ENCODE data around the gene TAAR2.
"Not testable (repeated sequence)": the region's sequence is repeated elsewhere in the genome, so short reads cannot be mapped to it uniquely, and the experiment has no call there.

The TAAR2 gene, protein sequence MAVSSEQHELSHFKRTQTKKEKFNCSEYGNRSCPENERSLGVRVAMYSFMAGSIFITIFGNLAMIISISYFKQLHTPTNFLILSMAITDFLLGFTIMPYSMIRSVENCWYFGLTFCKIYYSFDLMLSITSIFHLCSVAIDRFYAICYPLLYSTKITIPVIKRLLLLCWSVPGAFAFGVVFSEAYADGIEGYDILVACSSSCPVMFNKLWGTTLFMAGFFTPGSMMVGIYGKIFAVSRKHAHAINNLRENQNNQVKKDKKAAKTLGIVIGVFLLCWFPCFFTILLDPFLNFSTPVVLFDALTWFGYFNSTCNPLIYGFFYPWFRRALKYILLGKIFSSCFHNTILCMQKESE

GRCh38 chr6:132624175-132624574, at the start of gene TAAR2:
TAAR2 (minus strand) TSS chr6:132624275; CDS start chr6:132624275, 0 bp downstream.
- in situ Hi-C loops (cut with HindIII; ENCODE audit: low sequenced_read_pairs), result no loop called here

DNA sequence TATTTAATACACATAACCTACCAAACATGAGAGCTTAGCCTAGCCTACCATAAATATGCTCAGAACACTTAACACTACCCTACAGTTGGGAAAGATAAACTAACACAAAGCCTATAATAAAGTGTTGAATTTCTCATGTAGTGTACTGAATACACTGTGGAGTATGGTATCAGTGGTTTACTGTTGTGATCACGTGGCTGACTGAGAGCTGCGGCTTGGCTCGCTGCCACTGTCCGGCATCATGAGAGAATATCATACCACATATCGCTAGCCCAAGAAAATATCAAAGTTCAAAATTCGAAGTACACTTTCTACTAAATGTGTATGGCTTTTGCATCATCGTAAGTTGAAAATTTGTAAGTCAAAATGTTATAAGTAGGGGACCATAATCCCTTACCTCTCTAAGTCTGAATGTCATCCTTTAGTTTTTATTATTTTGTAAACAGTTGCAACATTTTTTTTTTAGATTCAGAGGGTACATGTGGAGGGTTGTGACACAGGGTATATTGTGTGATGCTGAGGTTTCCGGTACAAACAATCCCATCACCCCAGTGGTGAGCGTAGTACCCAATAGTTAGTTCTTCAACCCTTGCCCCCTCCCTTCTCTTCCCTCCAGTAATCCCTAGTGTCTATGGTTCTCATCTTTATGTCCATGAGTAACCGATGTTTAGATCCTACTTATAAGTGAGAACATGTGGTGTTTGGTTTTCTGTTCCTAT, 49.5 kb upstream of the TAAR2 start:
- in situ Hi-C loops (cut with HindIII; ENCODE audit: low sequenced_read_pairs), result no loop called here

GRCh38 chr6:132671295-132671694, 47.2 kb upstream of the TAAR2 start:
- in situ Hi-C loops (cut with HindIII; ENCODE audit: low sequenced_read_pairs), result no loop called here

DNA sequence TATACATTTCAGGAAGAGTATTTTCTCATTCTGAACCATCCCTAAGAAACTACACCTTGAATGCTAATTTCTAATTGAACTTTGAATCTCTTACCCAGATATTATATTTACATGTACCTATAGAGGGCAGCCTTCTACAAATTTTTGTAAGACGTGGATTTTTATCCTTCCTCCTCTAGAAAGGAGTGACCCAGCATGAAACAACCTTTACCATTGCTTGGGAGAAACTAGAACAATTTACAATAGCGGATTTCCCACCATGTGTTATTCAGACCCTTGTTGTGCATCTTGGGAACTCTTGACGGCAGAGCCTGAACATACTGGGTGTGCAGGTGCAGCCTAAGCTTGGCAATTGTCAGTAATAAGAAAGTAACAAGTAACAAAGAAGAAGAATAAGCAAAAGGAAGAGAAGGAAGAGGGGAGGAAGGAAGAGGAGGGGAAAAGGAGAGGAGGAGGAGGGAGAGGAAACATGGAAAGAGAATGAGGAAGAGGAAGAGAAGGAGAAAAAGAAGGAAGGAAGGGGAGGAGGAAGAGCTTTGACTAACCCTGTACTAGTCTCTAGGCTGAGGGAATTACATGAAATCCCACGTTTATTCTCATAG, 45.7 kb upstream of the TAAR2 start:
- in situ Hi-C loops (cut with HindIII; ENCODE audit: low sequenced_read_pairs), result no loop called here

- in situ Hi-C loops (cut with HindIII; ENCODE audit: low sequenced_read_pairs), result no loop called here
Measured at GRCh38 chr6:132666118-132666517, 42.0 kb upstream of the TAAR2 start.

- in situ Hi-C loops (cut with HindIII; ENCODE audit: low sequenced_read_pairs), result no loop called here
Measured at GRCh38 chr6:132664309-132665034, 40.4 kb upstream of the TAAR2 start.

DNA sequence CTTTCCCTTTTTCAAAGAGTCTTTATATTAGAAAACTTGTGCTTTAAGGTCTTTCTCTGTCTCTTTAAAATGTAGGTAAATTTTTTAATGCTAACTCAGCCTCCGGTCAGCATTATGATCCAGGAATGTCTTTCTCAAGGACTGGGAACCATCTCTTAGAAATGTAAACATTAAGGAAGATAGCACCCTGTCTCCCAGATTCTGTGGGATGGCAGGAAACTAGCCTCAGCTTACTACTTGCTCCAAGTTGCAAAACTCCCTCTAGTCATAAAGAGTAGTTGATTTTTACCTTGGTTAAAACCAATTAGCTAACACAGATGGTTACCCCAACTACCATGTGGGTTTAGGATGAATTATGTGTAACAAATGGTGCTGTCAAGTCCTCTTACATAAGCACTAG, 39.6 kb upstream of the TAAR2 start:
- in situ Hi-C loops (cut with HindIII; ENCODE audit: low sequenced_read_pairs), result no loop called here

DNA sequence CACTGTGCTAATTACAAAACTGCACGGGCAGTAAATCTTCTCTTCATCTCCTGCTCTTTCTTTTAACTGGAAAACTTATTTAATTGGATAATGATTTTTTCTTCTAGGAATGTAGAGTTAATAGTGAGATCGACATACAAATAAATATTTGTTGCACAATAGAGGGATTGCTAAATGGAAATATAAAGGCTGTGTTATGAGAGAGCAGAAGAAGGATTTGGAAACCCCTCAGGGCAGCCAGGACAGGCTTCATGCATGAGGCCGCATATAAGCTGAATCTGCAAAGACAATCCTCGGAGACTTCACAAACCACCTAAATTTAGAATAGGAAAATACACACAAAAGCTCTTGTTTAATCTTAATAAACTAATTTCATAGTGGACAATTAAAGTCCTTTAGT, 37.8 kb upstream of the TAAR2 start:
- in situ Hi-C loops (cut with HindIII; ENCODE audit: low sequenced_read_pairs), result no loop called here

- in situ Hi-C loops (cut with HindIII; ENCODE audit: low sequenced_read_pairs), result no loop called here
Measured at GRCh38 chr6:132659082-132659481, 35.0 kb upstream of the TAAR2 start, which contains the start of gene TAAR1. TAAR1 (minus strand) TSS chr6:132659182; CDS start chr6:132646003, 13,179 bp downstream.

GRCh38 chr6:132651062-132651461, 27.0 kb upstream of the TAAR2 start:
- in situ Hi-C loops (cut with HindIII; ENCODE audit: low sequenced_read_pairs), result no loop called here

DNA sequence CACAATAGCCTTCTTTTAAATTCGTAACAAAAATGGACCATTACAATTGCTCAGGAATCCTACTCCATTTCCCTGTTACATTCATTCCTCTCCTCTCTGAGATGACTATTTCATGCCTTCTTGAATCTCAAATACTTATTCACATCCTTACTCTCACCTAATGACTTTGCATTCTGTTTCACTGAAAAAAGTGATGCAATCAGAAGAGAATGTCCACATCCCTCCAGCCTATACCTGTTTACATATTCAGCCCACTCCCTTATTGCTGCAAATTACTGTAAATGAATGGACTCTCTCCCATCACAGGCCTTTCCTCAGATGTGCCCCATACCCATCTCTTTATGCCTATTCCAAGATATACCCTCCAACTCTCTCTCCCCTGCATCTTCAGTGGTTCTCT, 26.4 kb upstream of the TAAR2 start:
- in situ Hi-C loops (cut with HindIII; ENCODE audit: low sequenced_read_pairs), result no loop called here

DNA sequence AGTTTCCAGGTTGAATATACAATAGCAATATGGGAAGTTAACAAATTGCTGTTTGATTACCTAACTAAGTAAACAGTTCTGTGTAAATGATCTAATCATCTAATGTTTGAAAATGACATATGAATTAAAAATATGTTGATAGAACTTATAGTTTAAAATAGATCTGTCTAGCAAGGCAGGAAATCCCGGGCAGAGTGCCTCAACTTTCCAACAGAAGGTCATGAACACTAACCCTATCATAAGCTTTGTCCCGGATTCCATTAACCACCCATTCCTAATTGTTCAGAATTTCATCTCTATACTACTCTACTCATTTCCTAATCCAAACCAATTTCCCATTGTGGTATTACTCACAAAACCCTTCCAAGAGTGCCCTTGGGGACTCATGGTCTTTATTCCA, 24.8 kb upstream of the TAAR2 start:
- in situ Hi-C loops (cut with HindIII; ENCODE audit: low sequenced_read_pairs), result no loop called here

DNA sequence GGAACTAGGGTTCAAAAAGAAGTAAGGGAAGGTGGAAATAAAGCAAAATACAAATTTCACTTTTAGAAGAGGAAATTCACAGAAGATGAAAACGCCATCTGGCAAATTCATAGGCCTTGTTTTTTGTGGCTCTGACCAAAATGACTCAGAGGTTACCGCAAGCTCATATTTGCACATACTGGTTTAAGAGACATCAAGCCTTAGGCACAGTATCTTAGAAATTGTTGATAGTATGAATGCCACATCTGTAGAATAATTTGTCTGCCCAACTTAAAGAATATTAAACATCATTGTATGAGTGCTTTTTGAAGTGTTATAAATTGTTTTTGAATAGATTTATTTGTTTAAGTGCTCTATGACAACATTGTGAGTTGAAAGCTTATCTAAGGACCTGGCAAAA, 24.3 kb upstream of the TAAR2 start:
- in situ Hi-C loops (cut with HindIII; ENCODE audit: low sequenced_read_pairs), result no loop called here

- in situ Hi-C loops (cut with HindIII; ENCODE audit: low sequenced_read_pairs), result no loop called here
Measured at GRCh38 chr6:132643547-132643946, 19.5 kb upstream of the TAAR2 start.

DNA sequence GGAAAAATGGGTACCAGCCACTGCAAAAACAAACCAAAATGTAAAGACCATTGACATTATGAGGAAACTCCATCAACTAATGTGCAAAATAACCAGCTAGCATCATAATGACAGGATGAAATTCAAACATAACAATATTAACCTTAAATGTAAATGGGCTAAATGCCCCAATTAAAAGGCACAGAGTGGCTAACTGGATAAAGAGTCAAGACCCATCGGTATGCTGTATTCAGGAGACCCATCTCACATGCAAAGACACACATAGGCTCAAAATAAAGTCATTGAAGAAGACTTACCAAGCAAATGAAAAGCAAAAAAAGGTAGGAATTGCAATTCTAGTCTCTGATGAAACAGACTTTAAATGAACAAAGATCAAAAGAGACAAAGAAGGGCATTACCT, 13.1 kb upstream of the TAAR2 start:
- in situ Hi-C loops (cut with HindIII; ENCODE audit: low sequenced_read_pairs), result not testable (repeated sequence)

DNA sequence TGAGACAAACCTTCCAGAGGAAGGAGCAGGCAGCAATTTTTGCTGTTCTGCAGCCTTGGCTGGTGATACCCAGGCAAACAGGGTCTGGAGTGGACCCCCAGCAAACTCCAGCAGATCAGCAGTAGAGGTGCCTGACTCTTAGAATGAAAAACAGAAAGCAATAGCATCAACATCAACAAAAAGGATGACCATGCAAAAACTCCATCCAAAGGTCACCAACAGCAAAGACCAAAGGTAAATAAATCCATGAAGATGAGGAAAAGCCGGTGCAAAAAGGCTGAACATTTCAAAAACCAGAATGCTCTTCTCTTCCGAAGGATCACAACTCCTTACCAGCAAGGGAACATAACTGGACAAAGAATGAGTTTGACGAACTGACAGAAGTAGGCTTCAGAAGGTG, 11.8 kb upstream of the TAAR2 start:
- in situ Hi-C loops (cut with HindIII; ENCODE audit: low sequenced_read_pairs), result not testable (repeated sequence)

GRCh38 chr6:132635288-132635687, 11.2 kb upstream of the TAAR2 start:
- in situ Hi-C loops (cut with HindIII; ENCODE audit: low sequenced_read_pairs), result not testable (repeated sequence)

DNA sequence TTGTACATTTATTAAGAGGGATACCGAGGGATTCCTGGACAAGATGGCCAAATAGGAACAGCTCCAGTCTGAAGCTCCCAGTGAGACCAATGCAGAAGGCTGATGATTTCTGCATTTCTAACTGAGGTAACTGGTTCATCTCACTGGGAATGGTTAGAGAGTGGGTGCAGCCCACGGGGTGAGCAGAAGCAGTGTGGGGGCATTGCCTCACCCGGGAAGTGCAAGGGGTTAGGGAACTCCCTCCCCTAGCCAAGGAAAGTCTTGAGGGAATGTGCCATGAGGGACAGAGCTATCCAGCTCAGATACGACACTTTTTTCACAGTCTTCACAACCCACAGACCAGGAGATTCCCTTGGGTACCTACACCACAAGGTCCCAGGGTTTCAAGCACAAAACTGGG, 10.7 kb upstream of the TAAR2 start:
- in situ Hi-C loops (cut with HindIII; ENCODE audit: low sequenced_read_pairs), result no loop called here

DNA sequence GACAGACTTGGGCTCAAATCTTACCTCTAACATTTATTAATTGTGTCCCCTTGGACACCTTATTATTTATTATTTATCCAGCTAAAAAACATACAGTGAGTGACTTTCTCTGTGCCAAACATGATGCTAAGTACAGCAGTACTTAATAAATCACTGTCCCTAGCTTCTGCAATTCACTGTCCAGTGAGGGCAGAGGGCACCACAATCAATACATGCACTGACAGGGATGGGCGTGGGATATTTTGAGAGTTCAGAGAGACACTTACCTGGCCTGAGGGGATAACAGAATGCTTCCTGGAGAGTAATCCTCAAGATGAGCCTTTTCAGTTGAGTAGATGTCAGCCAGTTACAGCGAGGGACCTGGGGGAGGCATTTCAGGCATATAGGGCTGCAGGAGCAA, 9.3 kb upstream of the TAAR2 start:
- in situ Hi-C loops (cut with HindIII; ENCODE audit: low sequenced_read_pairs), result no loop called here

DNA sequence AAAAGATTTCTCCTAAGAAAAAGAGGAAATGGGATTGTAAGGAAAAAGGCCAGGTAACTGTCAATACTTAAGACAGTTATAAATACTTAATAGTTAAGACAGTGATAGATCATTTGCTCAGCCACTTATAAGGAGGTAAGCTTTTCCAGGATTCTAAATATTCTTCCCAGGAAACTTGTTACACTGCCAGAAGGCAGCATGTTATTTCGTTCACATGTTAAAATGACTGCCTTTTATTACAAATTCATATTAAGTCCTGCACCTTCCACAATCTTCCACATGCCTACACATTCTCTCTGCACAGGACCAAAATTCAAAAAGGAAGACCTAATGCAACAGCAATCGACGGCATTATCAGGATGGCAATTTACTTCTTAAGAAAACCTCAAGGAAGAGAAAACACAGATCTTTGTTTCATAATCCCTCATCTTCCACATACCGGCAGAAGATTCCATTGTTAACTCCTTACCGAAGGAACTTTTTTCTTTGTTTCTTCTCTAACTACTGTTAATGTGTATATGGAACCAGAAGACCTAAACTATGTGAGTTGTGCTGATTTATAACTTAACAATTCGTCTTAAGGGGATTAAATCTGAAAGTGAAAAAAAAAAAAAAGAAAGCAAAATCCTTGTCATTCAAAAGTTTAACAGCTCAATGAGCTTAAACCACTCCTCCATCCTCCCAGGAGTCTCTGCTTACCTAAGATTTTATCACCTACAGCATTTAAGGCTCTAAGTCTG, 799 bp downstream of the TAAR2 start:
- in situ Hi-C loops (cut with HindIII; ENCODE audit: low sequenced_read_pairs), result no loop called here

GRCh38 chr6:132616677-132617076, 7.4 kb downstream of the TAAR2 start:
- in situ Hi-C loops (cut with HindIII; ENCODE audit: low sequenced_read_pairs), result no loop called here
